Chondrocyte (in vitro differentiated cells): Measurements from ENCODE around the gene DOCK6. TPM values are rescaled to one million over a fixed set of nuclear protein-coding genes. Genes with fewer than 3 reads are reported as not detected.
A peak's percentile ranks its signal among the peaks of the same experiment; 100 is the strongest.
"Not testable (repeated sequence)": the region's sequence is repeated elsewhere in the genome, so short reads cannot be mapped to it uniquely, and the experiment has no call there.

ENCODE experiments used
- DNase-seq: peaks from one replicate; pipeline ENCODE4 v3.0.0; 2021; ENCODE audit warnings: mixed read lengths, low spot score
- H3K27ac Mint-ChIP-seq: one replicate; pipeline ENCODE4 v1.8.0; 2021; ENCODE audit warnings: mild to moderate bottlenecking, moderate library complexity, mixed read lengths; ENCODE audit not compliant: unreplicated experiment
- H3K27me3 Mint-ChIP-seq: 2 replicates; pipeline ENCODE4 v1.8.0; 2021; ENCODE audit warnings: low read depth, mixed read lengths
- H3K36me3 Mint-ChIP-seq: 2 replicates; pipeline ENCODE4 v1.8.0; 2021; ENCODE audit warnings: low read depth, mixed read lengths
- H3K4me1 Mint-ChIP-seq: 2 replicates; pipeline ENCODE4 v1.8.0; 2021; ENCODE audit warnings: low read depth, mild to moderate bottlenecking, mixed read lengths
- H3K4me3 Mint-ChIP-seq: one replicate; pipeline ENCODE4 v1.8.0; 2021; ENCODE audit warnings: mild to moderate bottlenecking, moderate library complexity, mixed read lengths; ENCODE audit not compliant: unreplicated experiment
- H3K9me3 Mint-ChIP-seq: 2 replicates; pipeline ENCODE4 v1.8.0; 2021; ENCODE audit warnings: low read depth, mixed read lengths
- total RNA-seq: library from RNA; stranded (reverse); gene quantifications from 3 replicates; pipeline ENCODE4 v1.2.1, GENCODE V29; 2021
- TF ChIP-seq, protein P1 (sequence below): fragments of 200-600 bp; sonication (generic); IDR thresholded peaks from 2 replicates; pipeline ENCODE4 v1.5.0; 2021; ENCODE audit warnings: antibody characterized with exemption, mild to moderate bottlenecking, moderate library complexity

Gene DOCK6
- total RNA-seq, 1 donor from 2014 or later = 44.4 TPM

DNA sequence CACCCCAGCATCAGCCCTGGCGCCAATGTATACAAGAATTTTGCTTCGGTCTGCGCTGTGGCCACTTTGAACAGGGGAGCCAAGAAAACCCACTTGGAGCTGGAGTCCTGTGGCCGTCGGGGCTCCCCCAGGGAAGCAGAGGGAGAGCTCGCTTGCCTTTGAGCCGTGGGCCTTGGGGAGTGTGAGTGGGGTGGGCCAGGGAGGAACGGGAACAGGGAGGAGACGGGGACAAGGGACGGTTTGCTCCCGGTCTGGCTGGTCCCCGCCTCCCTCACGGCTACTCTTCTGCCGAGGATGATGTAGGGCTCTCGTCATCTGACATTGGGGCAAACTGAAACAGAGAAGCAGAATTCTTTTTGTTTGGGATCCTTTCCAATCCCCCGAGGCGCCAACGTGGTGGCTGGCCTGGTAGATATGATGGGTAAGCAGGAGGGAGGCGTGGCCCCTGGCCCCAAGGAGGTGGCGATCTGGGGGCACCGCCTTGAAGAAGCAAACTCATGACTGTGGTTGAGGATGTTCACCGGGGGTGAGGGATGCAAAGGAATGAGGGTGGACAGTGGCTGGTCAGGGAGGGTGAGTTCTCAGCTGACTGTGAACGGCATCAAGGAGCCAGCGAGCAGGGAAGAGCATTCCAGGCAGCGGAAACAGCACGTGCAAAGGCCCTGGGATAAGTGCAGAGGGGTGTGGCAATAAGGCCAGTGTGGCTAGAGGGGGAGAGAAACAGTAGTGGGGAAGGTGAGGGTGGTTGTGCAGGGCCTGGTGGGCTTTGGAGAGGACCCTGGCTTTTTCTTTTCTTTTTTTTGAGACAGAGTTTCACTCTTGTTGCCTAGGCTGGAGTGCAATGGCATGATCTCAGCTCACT is 95.8 kb downstream of the DOCK6 start:
- DNase-seq = no peak
- Mint-ChIP-seq H3K4me3 (no peak overlapping the region), H3K9me3 (no peaks in the 10 kb centered on the region), H3K27me3 (no peaks in the 10 kb centered on the region), H3K36me3 (peaks cover 47% of the 10 kb centered on the region), H3K4me1 (peaks cover 23% of the 10 kb centered on the region), H3K27ac (no peak overlapping the region)
- TF ChIP-seq, protein P1, sequence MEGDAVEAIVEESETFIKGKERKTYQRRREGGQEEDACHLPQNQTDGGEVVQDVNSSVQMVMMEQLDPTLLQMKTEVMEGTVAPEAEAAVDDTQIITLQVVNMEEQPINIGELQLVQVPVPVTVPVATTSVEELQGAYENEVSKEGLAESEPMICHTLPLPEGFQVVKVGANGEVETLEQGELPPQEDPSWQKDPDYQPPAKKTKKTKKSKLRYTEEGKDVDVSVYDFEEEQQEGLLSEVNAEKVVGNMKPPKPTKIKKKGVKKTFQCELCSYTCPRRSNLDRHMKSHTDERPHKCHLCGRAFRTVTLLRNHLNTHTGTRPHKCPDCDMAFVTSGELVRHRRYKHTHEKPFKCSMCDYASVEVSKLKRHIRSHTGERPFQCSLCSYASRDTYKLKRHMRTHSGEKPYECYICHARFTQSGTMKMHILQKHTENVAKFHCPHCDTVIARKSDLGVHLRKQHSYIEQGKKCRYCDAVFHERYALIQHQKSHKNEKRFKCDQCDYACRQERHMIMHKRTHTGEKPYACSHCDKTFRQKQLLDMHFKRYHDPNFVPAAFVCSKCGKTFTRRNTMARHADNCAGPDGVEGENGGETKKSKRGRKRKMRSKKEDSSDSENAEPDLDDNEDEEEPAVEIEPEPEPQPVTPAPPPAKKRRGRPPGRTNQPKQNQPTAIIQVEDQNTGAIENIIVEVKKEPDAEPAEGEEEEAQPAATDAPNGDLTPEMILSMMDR = no peak

DNA sequence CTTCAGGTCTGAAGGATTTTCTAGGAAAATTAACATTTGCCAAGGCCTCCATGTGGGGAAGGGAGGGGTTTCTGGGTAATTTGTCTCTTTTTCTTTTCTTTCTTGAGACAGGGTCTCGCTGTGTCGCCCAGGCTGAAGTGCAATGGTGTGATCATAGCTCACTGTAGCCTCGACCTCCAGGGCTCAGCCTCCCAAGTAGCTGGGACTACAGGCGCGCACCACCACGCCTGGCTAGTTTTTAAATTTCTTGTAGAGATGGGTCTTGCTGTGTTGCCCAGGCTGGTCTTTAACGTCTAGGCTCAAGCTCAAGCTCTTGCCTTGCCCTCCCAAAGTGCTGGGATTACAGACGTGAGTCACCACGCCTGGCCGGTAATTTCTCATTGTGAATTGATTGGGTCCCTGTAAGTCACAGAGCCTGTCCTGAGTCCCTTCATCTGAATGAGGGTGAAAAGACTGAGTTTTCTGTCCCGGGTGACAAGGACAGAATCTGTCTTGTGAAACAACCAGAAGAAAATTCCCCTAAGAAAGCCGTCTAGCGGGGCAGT is 96.8 kb downstream of the DOCK6 start:
- Mint-ChIP-seq H3K27me3 (no peaks in the 10 kb centered on the region), H3K27ac (no peak overlapping the region), H3K4me3 (no peak overlapping the region), H3K9me3 (no peaks in the 10 kb centered on the region), H3K4me1 (peaks cover 23% of the 10 kb centered on the region), H3K36me3 (peaks cover 47% of the 10 kb centered on the region)
- TF ChIP-seq, protein P1 = no peak
- no peak for DNase-seq

DNA sequence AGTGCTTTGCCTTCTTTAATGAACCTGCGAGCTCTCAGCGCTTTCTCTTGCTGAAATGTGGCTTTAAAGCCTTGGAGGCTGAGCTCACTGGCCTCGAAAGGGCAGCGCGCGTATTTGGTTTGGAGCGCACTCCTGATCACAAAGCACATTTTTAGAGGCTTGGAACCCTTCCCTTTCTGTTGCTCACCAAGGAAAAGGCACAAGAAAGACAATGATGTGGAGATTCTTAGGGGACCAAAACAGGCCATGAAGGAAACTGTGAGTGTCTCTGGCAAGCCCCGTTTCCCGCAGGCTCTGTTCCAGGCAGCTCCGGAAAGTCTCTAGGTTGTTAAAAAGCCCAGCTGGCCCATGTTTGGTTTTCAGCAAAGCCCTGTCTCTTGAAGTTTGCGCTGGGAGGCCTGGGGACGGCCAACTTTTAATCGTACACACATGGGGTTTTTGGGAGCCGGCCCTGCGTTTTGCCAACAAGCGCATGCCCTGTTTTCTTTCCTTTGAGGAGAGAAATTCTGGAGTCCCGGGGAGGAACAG is 97.4 kb downstream of the DOCK6 start:
- peak overlapping the region; percentile 49 for H3K27ac Mint-ChIP-seq
- no peaks in the 10 kb centered on the region for H3K9me3 Mint-ChIP-seq
- TF ChIP-seq, protein P1 = no peak
- H3K36me3 Mint-ChIP-seq = peaks cover 43% of the 10 kb centered on the region
- DNase-seq = no peak
- H3K4me1 Mint-ChIP-seq = peaks cover 23% of the 10 kb centered on the region
- H3K27me3 Mint-ChIP-seq = no peaks in the 10 kb centered on the region
- no peak overlapping the region for H3K4me3 Mint-ChIP-seq

DNA sequence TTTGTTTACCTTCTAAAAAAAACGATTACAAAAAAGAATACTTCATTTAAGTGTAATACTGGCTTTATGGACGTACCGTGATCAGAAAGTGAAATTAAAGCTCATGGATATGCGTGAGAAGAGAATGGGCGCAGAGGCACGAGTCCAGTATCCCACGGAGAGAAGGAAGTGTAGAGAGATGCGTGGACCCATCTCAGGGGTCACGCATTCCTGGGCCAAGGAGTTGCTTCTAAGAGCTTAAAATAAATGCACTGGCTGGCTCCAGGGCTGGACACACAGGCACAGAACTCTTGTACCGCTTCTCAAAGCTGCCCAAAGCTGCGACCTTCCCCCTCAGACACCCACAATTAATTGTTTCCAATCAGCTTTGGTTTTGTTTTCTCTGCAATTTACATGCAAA is 98.0 kb downstream of the DOCK6 start:
- no peaks in the 10 kb centered on the region for H3K9me3 Mint-ChIP-seq
- no peak overlapping the region for H3K27ac Mint-ChIP-seq
- H3K4me1 Mint-ChIP-seq = peaks cover 25% of the 10 kb centered on the region
- peaks cover 40% of the 10 kb centered on the region for H3K36me3 Mint-ChIP-seq
- no peaks in the 10 kb centered on the region for H3K27me3 Mint-ChIP-seq
- TF ChIP-seq, protein P1 = no peak
- no peak overlapping the region for H3K4me3 Mint-ChIP-seq
- no peak for DNase-seq

DNA sequence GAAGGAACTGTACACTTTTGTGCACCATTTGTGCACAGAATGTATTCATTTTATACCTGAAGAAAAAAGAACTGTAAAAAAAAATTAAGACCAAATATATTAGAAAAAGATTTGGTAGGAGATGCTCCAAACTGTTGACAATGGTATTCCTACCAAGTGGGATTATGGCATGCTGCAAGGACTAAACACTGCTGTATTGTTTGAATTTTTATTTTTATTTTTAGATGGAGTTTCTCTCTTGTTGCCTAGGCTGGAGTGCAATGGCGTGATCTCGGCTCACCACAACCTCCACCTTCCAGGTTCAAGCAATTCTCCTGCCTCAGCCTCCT is 101.9 kb downstream of the DOCK6 start:
- Mint-ChIP-seq H3K36me3 (peaks cover 14% of the 10 kb centered on the region), H3K4me1 (peaks cover 36% of the 10 kb centered on the region), H3K27ac (peak overlapping the region; percentile 36)
- not testable (repeated sequence) for H3K27me3 Mint-ChIP-seq, H3K9me3 Mint-ChIP-seq, DNase-seq, H3K4me3 Mint-ChIP-seq
